Measurements from ENCODE around the gene TCN2. TPM values are rescaled to one million over a fixed set of nuclear protein-coding genes. Genes with fewer than 3 reads are reported as not detected.

The TCN2 gene
- total and polyA plus RNA-seq, 10 of the 15 experiments (the other 5 are each of a cell fraction or from before 2014, with no cell fraction given), result 5.4 to 21.8 (median 11.0) TPM

- 25% methylated on average over 10 of the region's 10 CpGs for WGBS (ENCODE audit: insufficient coverage, insufficient replicate concordance, low lambda C conversion rate, missing lambda C conversion rate)
- H4K20me1 ChIP-seq (ENCODE audit: control insufficient read depth, insufficient read depth), result no peaks in the 10 kb centered on the region
- CTCF ChIA-PET, result interaction anchor here (1.1 to 1.6 kb wide), 2 partner anchors 39 to 116 kb away, joined by 4 to 7 read pairs; no protein-coding TSS in a partner anchor
- H3K27ac ChIP-seq (ENCODE audit: control insufficient read depth, insufficient read depth), result no peak overlapping the region
- in situ Hi-C loops (cut with MboI) (no loop called here), intact Hi-C loops (cut with micrococcal nuclease; ENCODE audit: unreplicated experiment) (no loop called here)
- no peak for DNase-seq (ENCODE audit: low read depth, low spot score)
- no peaks in the 10 kb centered on the region for H3K36me3 ChIP-seq (ENCODE audit: control insufficient read depth in 2 of 2, insufficient read depth in 2 of 2, low read length in 1 of 2)
- POLR2A ChIA-PET, result no interaction called here
- no peak overlapping the region for H3K4me3 ChIP-seq
- BruUV-seq (replicated peaks), result no TSS peak
- SMC1A ChIA-PET (ENCODE audit: uncharacterized antibody, unreplicated experiment), result no interaction called here
- no peaks in the 10 kb centered on the region for H3K9me3 ChIP-seq (replicated peaks; ENCODE audit: control insufficient read depth, insufficient read depth, low read length)
- no peaks in the 10 kb centered on the region for H3K4me1 ChIP-seq (ENCODE audit: control insufficient read depth, insufficient read depth, low read length)
- RAD21 ChIA-PET (ENCODE audit: unreplicated experiment), result no interaction called here
- H3K4me2 ChIP-seq (ENCODE audit: control insufficient read depth, insufficient read depth), result no peak overlapping the region
- H2AFZ ChIP-seq (ENCODE audit: control insufficient read depth, low read depth, low read length), result no peak overlapping the region
- no peaks in the 10 kb centered on the region for H3K79me2 ChIP-seq (ENCODE audit: control insufficient read depth, insufficient read depth, low read length)
- no peak overlapping the region for H3K9ac ChIP-seq (ENCODE audit: control insufficient read depth, insufficient read depth, low read length)
- FAIRE-seq, result no peak
- TF ChIP-seq ESRRA (IDR thresholded peaks at IDR 0.05; ENCODE audit: low read length), result no peak
- TF ChIP-seq SUPT20H (IDR thresholded peaks at IDR 0.05; ENCODE audit: borderline replicate concordance, control insufficient read depth, low read depth, low read length), result no peak
- TF ChIP-seq CBFB (IDR thresholded peaks at IDR 0.05; ENCODE audit: low read depth), result no peak
- no peak for TF ChIP-seq BCL11A (IDR thresholded peaks at IDR 0.05; ENCODE audit: low read depth, low read length)
- no peak for TF ChIP-seq POLR2AphosphoS5 (IDR thresholded peaks at IDR 0.05; ENCODE audit: low read length)
- no peak for TF ChIP-seq ATF2 (IDR thresholded peaks at IDR 0.05; ENCODE audit: low read length)
- TF ChIP-seq E2F4 (IDR thresholded peaks at IDR 0.05; ENCODE audit: low read depth, low read length), result no peak
- no peak for TF ChIP-seq FOS (IDR thresholded peaks at IDR 0.05; ENCODE audit: borderline replicate concordance, extremely low read depth, insufficient read length)
- TF ChIP-seq CEBPZ (IDR thresholded peaks at IDR 0.05; ENCODE audit: low read depth, low read length), result no peak
- TF ChIP-seq IKZF2 (IDR thresholded peaks at IDR 0.05), result no peak
- TF ChIP-seq RAD21 (IDR thresholded peaks at IDR 0.05; ENCODE audit: insufficient read depth, low read depth, low read length), result no peak
- no peak for TF ChIP-seq BCL3 (IDR thresholded peaks at IDR 0.05; ENCODE audit: borderline replicate concordance, insufficient read depth, low read depth, low read length, poor library complexity, severe bottlenecking)
- TF ChIP-seq CBX5 (IDR thresholded peaks at IDR 0.05; ENCODE audit: low read depth), result no peak
- no peak for TF ChIP-seq MEF2B (IDR thresholded peaks at IDR 0.05; ENCODE audit: partially characterized antibody, poor library complexity, severe bottlenecking)
- TF ChIP-seq ZSCAN29 (IDR thresholded peaks at IDR 0.05), result no peak
- no peak for TF ChIP-seq JUNB (IDR thresholded peaks at IDR 0.05)
- no peak for TF ChIP-seq RCOR1 (conservative IDR thresholded peaks at IDR 0.05; ENCODE audit: low read depth, low read length)
- TF ChIP-seq JUND (IDR thresholded peaks at IDR 0.05; ENCODE audit: low read depth, low read length), result no peak
- H3K27me3 ChIP-seq (replicated peaks in 1 of 2; ENCODE audit: control insufficient read depth in 2 of 2, insufficient read depth in 2 of 2, low read length in 1 of 2), result no peaks in the 10 kb centered on the region; a peak in 1 of 4 replicates
- no peak for ATAC-seq
Observed at GRCh38 chr22:30561402-30562189, 45.4 kb upstream of the TCN2 start.

Measured in GM12878 (cell line).